GM10847 (cell line): Measurements from ENCODE around the gene ATG12.

Source experiments
- POLR2A ChIP-seq: IDR thresholded peaks from 2 replicates; pipeline ENCODE4 v1.6.1; 2011; ENCODE audit not compliant: insufficient read length; ENCODE audit errors: extremely low read depth

Gene ATG12

GRCh38 chr5:115785381-115786065 is 55.8 kb downstream of the ATG12 start:
- no peak for TF ChIP-seq POLR2A

DNA sequence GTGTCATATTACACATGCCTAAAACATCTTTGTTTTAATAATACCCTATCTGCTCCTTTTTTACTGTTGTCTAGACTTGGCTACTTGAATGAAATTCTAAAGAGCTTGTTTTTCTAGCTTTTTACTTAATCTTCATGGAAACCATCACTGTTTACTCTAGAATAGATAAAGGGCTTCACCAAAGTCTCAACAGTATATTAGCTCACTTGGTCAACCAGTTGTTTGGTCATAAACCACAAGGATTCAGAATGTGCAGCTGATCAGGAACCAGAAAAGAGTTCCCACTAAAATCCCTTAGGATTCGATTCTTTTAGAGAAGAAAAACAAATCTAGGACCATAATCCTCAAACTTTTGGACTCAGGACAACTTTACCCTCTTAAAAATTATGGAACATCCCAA is 62.9 kb downstream of the ATG12 start:
- TF ChIP-seq POLR2A, result no peak
